Measurements from ENCODE around the gene CDCA8.

The CDCA8 gene

GRCh38 chr1:37662031-37662755, 30.1 kb upstream of the CDCA8 start:
- TF ChIP-seq, protein P1, sequence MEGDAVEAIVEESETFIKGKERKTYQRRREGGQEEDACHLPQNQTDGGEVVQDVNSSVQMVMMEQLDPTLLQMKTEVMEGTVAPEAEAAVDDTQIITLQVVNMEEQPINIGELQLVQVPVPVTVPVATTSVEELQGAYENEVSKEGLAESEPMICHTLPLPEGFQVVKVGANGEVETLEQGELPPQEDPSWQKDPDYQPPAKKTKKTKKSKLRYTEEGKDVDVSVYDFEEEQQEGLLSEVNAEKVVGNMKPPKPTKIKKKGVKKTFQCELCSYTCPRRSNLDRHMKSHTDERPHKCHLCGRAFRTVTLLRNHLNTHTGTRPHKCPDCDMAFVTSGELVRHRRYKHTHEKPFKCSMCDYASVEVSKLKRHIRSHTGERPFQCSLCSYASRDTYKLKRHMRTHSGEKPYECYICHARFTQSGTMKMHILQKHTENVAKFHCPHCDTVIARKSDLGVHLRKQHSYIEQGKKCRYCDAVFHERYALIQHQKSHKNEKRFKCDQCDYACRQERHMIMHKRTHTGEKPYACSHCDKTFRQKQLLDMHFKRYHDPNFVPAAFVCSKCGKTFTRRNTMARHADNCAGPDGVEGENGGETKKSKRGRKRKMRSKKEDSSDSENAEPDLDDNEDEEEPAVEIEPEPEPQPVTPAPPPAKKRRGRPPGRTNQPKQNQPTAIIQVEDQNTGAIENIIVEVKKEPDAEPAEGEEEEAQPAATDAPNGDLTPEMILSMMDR (IDR thresholded peaks at IDR 0.05; ENCODE audit: low read depth, low read length) = no peak
- DNase-seq (ENCODE audit: extremely low read depth, low read depth) = no peak

DNA sequence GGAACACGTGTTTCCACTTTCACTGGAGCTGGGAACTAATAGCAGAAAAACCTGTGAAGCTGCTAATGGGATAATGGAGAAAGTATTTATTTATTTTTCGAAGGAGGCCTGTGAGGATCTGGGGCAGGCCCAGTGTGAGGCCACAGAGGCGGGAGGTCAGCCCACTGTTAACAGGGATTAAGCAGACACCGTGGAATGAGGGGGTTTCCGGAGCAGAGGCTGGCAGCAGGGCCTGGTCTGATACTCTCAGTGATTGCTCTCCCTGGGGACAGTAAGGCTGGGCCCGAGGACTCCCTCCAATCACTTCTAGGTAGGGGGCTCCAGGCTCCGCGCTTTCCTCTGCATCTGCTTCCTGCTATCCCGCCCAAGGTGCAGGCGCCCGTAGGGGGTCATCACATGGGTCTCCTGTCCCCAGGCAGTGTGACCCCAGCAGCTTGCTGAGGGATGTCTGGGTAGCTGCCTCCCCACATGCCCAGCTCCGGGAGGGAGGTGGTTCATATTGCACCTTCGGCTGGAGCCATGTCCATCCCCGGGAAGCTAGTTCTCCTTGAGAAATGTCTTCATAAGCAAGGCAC, 28.8 kb upstream of the CDCA8 start:
- no peak for DNase-seq (ENCODE audit: extremely low read depth, low read depth)
- TF ChIP-seq, protein P1 (IDR thresholded peaks at IDR 0.05; ENCODE audit: low read depth, low read length) = no peak

GRCh38 chr1:37666241-37666867, 26.0 kb upstream of the CDCA8 start:
- DNase-seq (ENCODE audit: extremely low read depth, low read depth) = no peak
- TF ChIP-seq, protein P1 (IDR thresholded peaks at IDR 0.05; ENCODE audit: low read depth, low read length) = no peak

GRCh38 chr1:37667023-37667671, 25.2 kb upstream of the CDCA8 start:
- TF ChIP-seq, protein P1 (IDR thresholded peaks at IDR 0.05; ENCODE audit: low read depth, low read length) = peak; percentile 17

DNA sequence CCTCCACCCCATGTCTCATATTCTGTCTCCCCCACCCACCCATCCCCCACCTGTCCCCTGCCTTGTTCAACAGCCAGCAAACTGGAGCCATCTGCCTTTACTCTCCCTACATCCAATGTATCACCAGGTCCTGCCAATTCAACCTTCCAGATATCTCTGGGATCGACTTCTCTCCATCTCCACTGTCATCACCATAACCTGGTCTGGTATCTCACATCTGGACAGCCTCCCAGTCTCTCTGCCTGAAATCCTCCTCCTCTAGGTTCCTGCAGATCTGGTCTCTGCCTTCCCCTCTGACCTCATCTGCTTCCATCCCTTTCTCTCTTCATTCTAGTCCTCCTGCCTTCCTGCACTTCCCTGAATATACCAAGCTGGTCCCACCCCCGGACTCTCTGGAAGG, 22.2 kb upstream of the CDCA8 start:
- no peak for DNase-seq (ENCODE audit: extremely low read depth, low read depth)
- TF ChIP-seq, protein P1 (IDR thresholded peaks at IDR 0.05; ENCODE audit: low read depth, low read length) = no peak

More at GRCh38 chr1:37667023-37667671, 25.2 kb upstream of the CDCA8 start:
- DNase-seq (ENCODE audit: extremely low read depth, low read depth) = peak; percentile 24

DNA sequence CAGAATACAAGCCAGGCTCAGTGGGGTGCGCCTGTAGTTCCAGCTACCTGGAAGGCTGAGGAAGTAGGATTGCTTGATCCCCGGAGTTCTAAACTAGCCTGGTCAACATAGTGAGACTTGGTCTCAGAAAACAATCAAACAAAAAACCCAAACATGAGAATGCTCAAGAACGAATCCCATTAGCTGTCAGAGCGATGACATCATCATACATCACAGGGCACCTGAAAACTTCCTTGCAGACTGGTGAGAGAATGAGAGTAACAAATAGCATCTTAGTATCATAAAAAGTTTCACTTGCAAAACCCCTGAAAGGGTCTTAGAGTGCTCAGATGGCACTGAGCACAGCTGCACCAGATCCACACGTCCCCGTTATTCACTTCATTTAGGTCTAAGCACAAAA, 21.1 kb upstream of the CDCA8 start:
- TF ChIP-seq, protein P1 (IDR thresholded peaks at IDR 0.05; ENCODE audit: low read depth, low read length) = no peak
- DNase-seq (ENCODE audit: extremely low read depth, low read depth) = no peak
